GM12878 (cell line): ENCODE results near the gene TSC22D3. TPM values are rescaled to one million over a fixed set of nuclear protein-coding genes. Genes with fewer than 3 reads are reported as not detected.

Experiments used
- ATAC-seq: fragments of 200-7000 bp; cut with Tn5 transposase; 3 replicates; pipeline ENCODE4 v1.9.1; 2020; ENCODE audit warnings: mild to moderate bottlenecking, moderate library complexity
- BruUV-seq: library from RNA; stranded (reverse); fragments of 400-500 nt; replicated peaks from 2 replicates; lab custom pipeline; 2021; lab: Mats Ljungman, UMichigan
- CTCF ChIA-PET: fragments of 300-600 bp; sonication (Branson Sonifier 250); formaldehyde crosslinking; extraction: SDS; loops from one replicate; lab custom pipeline; 2021; ENCODE audit warnings: inconsistent platforms; lab: Yijun Ruan, JAX
- POLR2A ChIA-PET: fragments of 350-600 bp; formaldehyde crosslinking; extraction: SDS; loops from one replicate; lab custom pipeline; 2021; ENCODE audit warnings: inconsistent platforms; lab: Charles Lee
- RAD21 ChIA-PET: fragments of 300-600 bp; sonication (Branson Sonifier 250); formaldehyde crosslinking; loops from one replicate; lab custom pipeline; 2023; ENCODE audit warnings: antibody characterized with exemption; ENCODE audit not compliant: unreplicated experiment; lab: Charles Lee
- SMC1A ChIA-PET: fragments of 300-600 bp; sonication (Branson Sonifier 250); formaldehyde crosslinking; loops from one replicate; lab custom pipeline; 2023; ENCODE audit not compliant: unreplicated experiment, uncharacterized antibody; lab: Charles Lee
- DNase-seq: peaks from one replicate; pipeline ENCODE4 v3.0.0-alpha.2; 2011; ENCODE audit warnings: low read depth, low spot score
- FAIRE-seq: peaks from 3 replicates; lab custom pipeline; 2011; peaks lifted over from hg19 to GRCh38; lab: Jason Lieb, UNC
- H2AFZ ChIP-seq: 2 replicates; pipeline ENCODE4 v1.6.0; 2011; ENCODE audit warnings: low read depth, low read length, control low read depth; ENCODE audit not compliant: control insufficient read depth
- H3K27ac ChIP-seq: 2 replicates; pipeline ENCODE4 v1.5.1; 2011; ENCODE audit warnings: control low read depth; ENCODE audit not compliant: control insufficient read depth, insufficient read depth
- H3K27me3 ChIP-seq, 2 experiments: replicated peaks in 1 of 2; 2 replicates each; pipeline versions ENCODE4 v1.6.0 to v1.6.1; 2011; ENCODE audit warnings: low read length in 1 of 2; ENCODE audit not compliant: control insufficient read depth in 2 of 2, insufficient read depth in 2 of 2
- H3K36me3 ChIP-seq, 2 experiments: 2 replicates each; pipeline ENCODE4 v1.5.1; 2011; ENCODE audit warnings: low read length in 1 of 2; ENCODE audit not compliant: control insufficient read depth in 2 of 2, insufficient read depth in 2 of 2
- H3K4me1 ChIP-seq: 2 replicates; pipeline ENCODE4 v1.6.1; 2011; ENCODE audit warnings: mild to moderate bottlenecking, low read length, moderate library complexity, mixed read lengths; ENCODE audit not compliant: control insufficient read depth, insufficient read depth
- H3K4me2 ChIP-seq: 2 replicates; pipeline ENCODE4 v1.6.0; 2011; ENCODE audit warnings: control low read depth; ENCODE audit not compliant: control insufficient read depth, insufficient read depth
- H3K4me3 ChIP-seq: fragments of 200-600 bp; sonication (generic); 2 replicates; pipeline ENCODE4 v1.5.1; 2016
- H3K79me2 ChIP-seq: 2 replicates; pipeline ENCODE4 v1.6.0; 2011; ENCODE audit warnings: low read length; ENCODE audit not compliant: control insufficient read depth, insufficient read depth
- H3K9ac ChIP-seq: 2 replicates; pipeline ENCODE4 v1.8.0; 2011; ENCODE audit warnings: low read length, control low read depth, mixed read lengths; ENCODE audit not compliant: control insufficient read depth, insufficient read depth
- H3K9me3 ChIP-seq: replicated peaks from 3 replicates; pipeline ENCODE4 v1.5.1; 2011; ENCODE audit warnings: mild to moderate bottlenecking, low read length; ENCODE audit not compliant: control insufficient read depth, insufficient read depth
- H4K20me1 ChIP-seq: 2 replicates; pipeline ENCODE4 v1.6.0; 2011; ENCODE audit not compliant: control insufficient read depth, insufficient read depth
- ATF2 ChIP-seq: IDR thresholded peaks from 2 replicates; pipeline ENCODE4 v1.6.1; 2012; ENCODE audit warnings: low read length, inconsistent platforms
- EP300 ChIP-seq, 2 experiments: fragments of 150-350 bp in 1 of 2; IDR thresholded peaks; 2 replicates each; pipeline ENCODE4 v1.6.1; 2011 to 2012; ENCODE audit warnings: low read depth in 2 of 2, low read length in 2 of 2, borderline replicate concordance in 1 of 2, improper control_type of control experiment in 1 of 2, inconsistent platforms in 1 of 2; ENCODE audit not compliant: control insufficient read depth in 1 of 2
- IRF5 ChIP-seq: fragments of 450-650 bp; IDR thresholded peaks from 2 replicates; pipeline ENCODE4 v1.6.1; 2017; ENCODE audit warnings: borderline replicate concordance
- KDM1A ChIP-seq: fragments of 200-600 bp; sonication (generic); IDR thresholded peaks from 2 replicates; pipeline ENCODE4 v1.6.1; 2016; ENCODE audit warnings: borderline replicate concordance
- POLR2AphosphoS2 ChIP-seq: IDR thresholded peaks from 2 replicates; pipeline ENCODE4 v1.6.1; 2011; ENCODE audit warnings: low read depth, mild to moderate bottlenecking, low read length, improper control_type of control experiment, moderate library complexity
- POU2F2 ChIP-seq: IDR thresholded peaks from 3 replicates; pipeline ENCODE4 v1.6.1; 2011; ENCODE audit warnings: low read depth, mild to moderate bottlenecking, low read length, borderline replicate concordance
- RELB ChIP-seq: fragments of 450-650 bp; IDR thresholded peaks from 2 replicates; pipeline ENCODE4 v1.6.1; 2017; ENCODE audit warnings: low read depth, mild to moderate bottlenecking, moderate library complexity
- YBX1 ChIP-seq: fragments of 450-650 bp; IDR thresholded peaks from 2 replicates; pipeline ENCODE4 v1.6.1; 2016; ENCODE audit warnings: antibody characterized with exemption
- ZNF274 ChIP-seq: IDR thresholded peaks from one replicate; pipeline ENCODE4 v1.8.0; 2011; ENCODE audit not compliant: insufficient read length, insufficient read depth
- WGBS: methylation state at CpG from one replicate; pipeline ENCODE4 v1.1.6; 2016; ENCODE audit warnings: low lambda C conversion rate; ENCODE audit not compliant: insufficient replicate concordance, insufficient coverage; ENCODE audit errors: missing lambda C conversion rate; 5-methylcytosine and 5-hydroxymethylcytosine counted together
- in situ Hi-C: fragments of 300-500 bp; cut with MboI; formaldehyde crosslinking; loops from 9 replicates; pipeline ENCODE4 v1.14.3; 2018; ENCODE audit warnings: mixed read lengths
- intact Hi-C: fragments of 100-400 bp; cut with micrococcal nuclease; formaldehyde crosslinking; loops from one replicate; pipeline ENCODE4 v1.14.2; 2022; ENCODE audit not compliant: unreplicated experiment
- polyA plus RNA-seq, 11 experiments: library from polyadenylated mRNA; depleted of rRNA in 4 of 11; unstranded in 6 of 11; stranded (reverse) in 5 of 11; fragments of >200 nt; fragmentation: Nextera tagmentation in 4 of 11; fragmentation: Illumina TruSeq in 1 of 11; extraction: Ambion mirVana in 4 of 11; extraction: Trizol in 1 of 11; gene quantifications; 1 replicate in 1 of 11; 2 replicates in 10 of 11; pipeline versions ENCODE4 v1.2.1 to v1.2.3, GENCODE V29; 2011 to 2016; ENCODE audit warnings: inconsistent platforms in 2 of 11, missing spikeins in 2 of 11, low read depth in 1 of 11
- total RNA-seq, 4 experiments: library from RNA; depleted of rRNA in 3 of 4; stranded (reverse); fragments of >200 nt in 3 of 4; fragmentation: Illumina TruSeq in 1 of 4; extraction: Trizol in 1 of 4; gene quantifications; 2 replicates each; pipeline versions ENCODE4 v1.2.1 to v1.2.3, GENCODE V29; 2013 to 2021

The TSC22D3 gene
- total and polyA plus RNA-seq, 10 of the 15 experiments (the other 5 are each of a cell fraction or from before 2014, with no cell fraction given): 4.6 to 122 (median 16.1) TPM

- no peaks in the 10 kb centered on the region for H3K27me3 ChIP-seq
- ChIA-PET POLR2A (interaction anchor here (0.6 to 1.1 kb wide), 2 partner anchors 35 to 54 kb away, joined by 4 to 6 read pairs; no protein-coding TSS in a partner anchor), CTCF (interaction anchor here (0.6 to 1.5 kb wide), 8 partner anchors 8 to 826 kb away, joined by 3 to 9 read pairs (median 3); partner anchors contain the start of gene NCBP2L), RAD21 (interaction anchor here (0.8 to 1.4 kb wide), 2 partner anchors 49 to 53 kb away, joined by 3 read pairs; partner anchors contain the start of gene TSC22D3), SMC1A (interaction anchor here (1.0 to 5.4 kb wide), 4 partner anchors 9 to 53 kb away, joined by 4 to 28 read pairs (median 6); no protein-coding TSS in a partner anchor)
- H3K79me2 ChIP-seq: no peaks in the 10 kb centered on the region
- H3K4me3 ChIP-seq: no peak overlapping the region
- H3K27ac ChIP-seq: no peak overlapping the region
- no peaks in the 10 kb centered on the region for H3K4me1 ChIP-seq
- 51% methylated on average over 9 of the region's 9 CpGs for WGBS
- in situ Hi-C loops (no loop called here), intact Hi-C loops (no loop called here)
- DNase-seq (no peak), ATAC-seq (no peak), FAIRE-seq (no peak)
- H3K36me3 ChIP-seq: no peaks in the 10 kb centered on the region
- H4K20me1 ChIP-seq: no peaks in the 10 kb centered on the region
- BruUV-seq: no TSS peak
- H2AFZ ChIP-seq: no peak overlapping the region
- TF ChIP-seq KDM1A (no peak), ATF2 (no peak), IRF5 (no peak), RELB (no peak), YBX1 (no peak), EP300 (IDR thresholded peaks at IDR 0.05; ENCODE audit: borderline replicate concordance in 1 of 2, control insufficient read depth in 1 of 2, low read depth in 2 of 2, low read length in 2 of 2) (no peak), ZNF274 (no peak), POU2F2 (no peak), POLR2AphosphoS2 (no peak)
- H3K4me2 ChIP-seq: no peak overlapping the region
- no peak overlapping the region for H3K9ac ChIP-seq
- H3K9me3 ChIP-seq: no peaks in the 10 kb centered on the region
Measured at GRCh38 chrX:107726816-107727534, 48.6 kb downstream of the TSC22D3 start.
